GM13976 (cell line): ENCODE measurements around the gene MYO3A.

Experiments used
- DNase-seq: peaks from one replicate; pipeline ENCODE4 v3.0.0; 2012; ENCODE audit warnings: low spot score
- in situ Hi-C: fragments of 300-500 bp; cut with MboI; formaldehyde crosslinking; loops from one replicate; pipeline ENCODE4 v1.12.0; 2022; ENCODE audit warnings: low sequenced_read_pairs, mixed read lengths, inconsistent platforms; ENCODE audit not compliant: unreplicated experiment
- TF ChIP-seq, protein P1 (sequence below): IDR thresholded peaks from 2 replicates; pipeline ENCODE4 v1.5.1; 2012; ENCODE audit warnings: borderline replicate concordance, mild to moderate bottlenecking; ENCODE audit not compliant: insufficient read depth; ENCODE audit errors: extremely low read depth, missing control alignments, control extremely low read depth

The MYO3A gene

DNA sequence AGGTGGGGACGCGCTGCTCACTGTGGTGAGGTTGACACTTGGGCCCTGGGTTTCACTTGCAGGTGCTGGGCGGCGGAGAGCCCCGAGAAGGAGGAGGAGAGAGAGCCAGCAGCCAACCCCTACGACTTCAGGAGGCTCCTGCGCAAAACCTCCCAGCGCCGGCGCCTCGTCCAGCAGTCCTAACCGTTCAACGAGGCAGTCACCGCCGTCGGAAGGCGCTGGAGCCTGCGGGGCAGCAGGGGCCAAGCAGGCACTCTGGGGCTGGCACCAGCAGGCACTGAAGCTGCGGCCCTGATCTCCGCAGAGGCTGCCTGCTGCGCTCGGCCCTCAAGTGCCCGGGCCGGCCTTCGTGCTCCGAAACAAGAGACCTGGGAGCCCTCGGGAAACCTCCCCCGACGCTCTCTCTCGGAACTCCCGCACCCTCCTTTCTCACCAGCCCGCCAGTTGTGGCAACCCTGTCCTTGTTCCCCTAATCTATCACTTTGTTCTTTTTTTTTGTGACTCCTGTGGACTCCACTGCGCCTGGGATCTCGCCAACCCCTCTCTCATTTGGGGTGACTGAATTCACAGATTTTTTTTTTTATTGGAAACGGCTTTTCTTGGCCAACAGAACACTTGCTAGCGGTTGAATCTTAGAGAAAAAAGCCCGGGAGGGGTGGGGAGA, 277.9 kb downstream of the MYO3A start:
- in situ Hi-C loops: no loop called here

DNA sequence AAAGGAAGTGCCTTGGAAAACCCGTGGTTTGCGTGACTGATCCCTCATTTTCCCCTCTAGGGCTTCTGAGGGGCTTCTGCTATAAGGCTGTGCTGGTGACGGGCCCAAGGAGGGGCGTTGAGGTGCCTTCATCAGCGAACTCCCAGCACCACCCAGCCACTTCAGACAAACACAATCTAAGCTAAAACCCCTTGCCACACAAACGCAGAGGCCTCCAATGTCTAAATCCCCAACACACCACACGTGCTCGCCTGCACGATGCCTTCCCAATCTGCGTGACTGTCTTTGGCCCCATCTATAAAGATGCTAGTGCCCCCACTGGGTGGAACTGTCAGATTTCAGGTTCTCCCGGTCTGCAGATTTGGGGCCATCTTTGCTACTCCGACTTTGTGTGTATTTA, 278.5 kb downstream of the MYO3A start:
- TF ChIP-seq, protein P1, sequence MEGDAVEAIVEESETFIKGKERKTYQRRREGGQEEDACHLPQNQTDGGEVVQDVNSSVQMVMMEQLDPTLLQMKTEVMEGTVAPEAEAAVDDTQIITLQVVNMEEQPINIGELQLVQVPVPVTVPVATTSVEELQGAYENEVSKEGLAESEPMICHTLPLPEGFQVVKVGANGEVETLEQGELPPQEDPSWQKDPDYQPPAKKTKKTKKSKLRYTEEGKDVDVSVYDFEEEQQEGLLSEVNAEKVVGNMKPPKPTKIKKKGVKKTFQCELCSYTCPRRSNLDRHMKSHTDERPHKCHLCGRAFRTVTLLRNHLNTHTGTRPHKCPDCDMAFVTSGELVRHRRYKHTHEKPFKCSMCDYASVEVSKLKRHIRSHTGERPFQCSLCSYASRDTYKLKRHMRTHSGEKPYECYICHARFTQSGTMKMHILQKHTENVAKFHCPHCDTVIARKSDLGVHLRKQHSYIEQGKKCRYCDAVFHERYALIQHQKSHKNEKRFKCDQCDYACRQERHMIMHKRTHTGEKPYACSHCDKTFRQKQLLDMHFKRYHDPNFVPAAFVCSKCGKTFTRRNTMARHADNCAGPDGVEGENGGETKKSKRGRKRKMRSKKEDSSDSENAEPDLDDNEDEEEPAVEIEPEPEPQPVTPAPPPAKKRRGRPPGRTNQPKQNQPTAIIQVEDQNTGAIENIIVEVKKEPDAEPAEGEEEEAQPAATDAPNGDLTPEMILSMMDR: no peak
- in situ Hi-C loops: no loop called here
- DNase-seq: no peak

More for the DNA sequence above, 277.9 kb downstream of the MYO3A start:
- TF ChIP-seq, protein P1: no peak
- no peak for DNase-seq

DNA sequence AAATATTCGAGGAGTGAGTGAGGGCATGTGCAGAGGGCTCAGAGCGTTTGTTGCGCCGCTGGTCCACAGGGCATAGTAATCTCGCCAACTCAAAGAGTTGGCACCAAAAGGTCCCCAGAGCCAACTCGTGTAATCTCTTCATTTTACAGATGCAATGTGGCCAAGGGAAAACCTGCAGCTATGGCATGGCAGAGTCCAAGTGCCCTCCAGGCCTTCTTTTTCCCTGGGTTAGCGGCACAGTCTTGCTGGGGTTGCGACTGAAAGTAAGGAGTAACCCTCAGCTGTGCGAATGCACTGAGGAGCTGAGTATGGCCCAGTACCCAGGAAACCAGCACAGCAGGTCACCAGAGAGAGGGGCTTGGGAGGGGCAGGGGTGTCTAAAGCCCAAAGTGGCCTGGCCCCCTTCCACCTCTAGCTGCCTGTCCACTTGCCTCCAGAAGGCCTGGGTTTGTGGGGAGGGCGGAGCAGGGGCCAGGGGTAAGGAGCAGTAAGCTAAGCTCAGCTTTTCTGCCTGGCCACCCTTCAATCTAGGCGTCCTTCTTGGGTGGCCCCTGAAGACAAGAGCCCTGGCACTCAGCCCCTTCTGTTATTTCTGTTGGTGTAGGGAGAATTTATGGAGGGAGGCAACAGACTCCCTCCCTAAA, 279.2 kb downstream of the MYO3A start:
- in situ Hi-C loops: no loop called here
- DNase-seq: no peak
- TF ChIP-seq, protein P1: no peak

DNA sequence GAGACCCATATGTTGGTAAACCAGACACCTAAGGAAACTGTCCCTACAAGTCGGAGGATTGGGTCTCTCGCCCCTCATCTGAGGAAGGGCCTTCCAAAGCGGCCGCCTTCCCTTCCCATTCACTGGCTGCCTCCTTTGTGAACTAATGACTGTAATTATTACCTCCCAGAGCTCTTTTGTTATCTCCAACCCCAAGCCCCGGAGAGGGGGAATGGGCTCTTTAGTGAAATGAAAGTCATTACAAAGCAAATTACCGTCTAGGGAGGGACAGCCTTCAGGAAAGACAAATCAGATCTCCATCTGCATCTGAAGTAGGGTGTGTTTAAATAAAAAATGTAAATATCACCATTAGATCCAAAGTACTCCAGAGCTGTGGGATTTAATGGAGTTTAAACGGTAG, 280.0 kb downstream of the MYO3A start:
- DNase-seq: no peak
- TF ChIP-seq, protein P1: no peak
- in situ Hi-C loops: no loop called here

DNA sequence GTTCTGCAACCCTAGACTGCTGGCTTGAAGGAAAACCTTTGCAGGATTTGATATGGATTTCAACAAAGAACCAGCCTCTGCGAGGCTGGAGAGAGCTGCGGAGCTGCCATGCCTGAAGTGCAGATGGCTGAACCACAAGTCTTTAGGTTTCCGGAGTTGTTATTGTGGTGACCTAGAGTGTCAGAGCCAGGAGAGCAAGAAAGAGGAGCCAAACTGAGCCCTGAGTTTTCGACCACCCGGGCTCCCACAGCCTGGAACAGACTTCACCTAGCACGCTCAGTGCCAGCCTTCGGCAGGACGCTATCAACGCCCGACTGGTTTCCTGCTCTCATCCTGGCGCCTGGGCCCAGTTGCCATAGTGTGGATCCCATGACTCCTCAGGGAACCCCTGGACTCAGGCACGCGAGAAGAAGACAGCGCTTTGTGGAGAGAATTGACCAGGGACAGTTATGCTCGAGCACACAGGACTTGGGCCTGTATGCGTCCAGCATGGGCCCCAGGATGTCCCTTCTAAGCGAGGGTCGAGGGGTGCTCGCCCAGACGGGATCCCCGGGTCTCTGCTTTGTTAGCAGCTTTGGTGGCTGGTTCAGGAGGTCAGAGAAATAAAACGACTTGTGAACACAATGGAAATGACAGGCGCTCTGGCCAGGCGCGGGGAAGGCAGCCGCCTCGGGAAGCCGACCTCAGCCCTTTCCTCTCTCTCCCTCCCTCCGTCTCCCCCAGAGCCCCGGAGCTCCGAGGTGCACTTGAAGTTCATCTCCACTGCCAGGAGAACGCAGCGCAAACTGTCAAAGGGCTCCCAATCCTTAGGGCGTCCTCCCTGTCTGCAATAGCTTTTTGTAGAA, 280.7 kb downstream of the MYO3A start:
- DNase-seq: peak; percentile 23
- in situ Hi-C loops: no loop called here
- TF ChIP-seq, protein P1: no peak

DNA sequence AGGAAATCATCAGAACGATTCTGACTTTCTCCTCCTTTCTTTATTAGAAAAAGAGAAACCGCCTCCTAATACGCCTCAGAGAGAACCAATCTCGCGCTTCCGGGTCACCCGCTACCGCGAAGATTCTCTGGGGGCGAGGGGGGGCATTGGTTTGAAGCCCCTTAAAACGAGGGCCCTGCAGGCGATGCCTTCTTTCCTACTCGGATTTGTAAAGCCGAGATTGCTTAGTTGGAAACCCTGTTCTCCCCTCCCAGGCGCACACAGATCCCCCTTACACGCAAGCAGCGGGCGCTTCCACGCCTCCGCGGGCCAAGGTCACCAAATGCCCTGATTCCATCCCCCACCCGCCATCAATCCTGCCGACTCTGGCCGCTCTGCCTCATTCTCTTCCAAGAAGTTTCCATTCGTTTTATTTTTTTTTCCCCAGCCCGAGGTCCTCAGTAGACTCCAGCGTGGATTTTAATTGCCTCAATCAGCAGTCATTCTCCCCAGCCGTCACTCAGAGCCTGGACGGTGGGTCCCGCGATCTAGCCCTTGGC, 281.4 kb downstream of the MYO3A start:
- in situ Hi-C loops: no loop called here
- peak; percentile 23 for DNase-seq
- TF ChIP-seq, protein P1: no peak
